K562 (cell line): ENCODE data around the gene ZNF335. TPM values are rescaled to one million over a fixed set of nuclear protein-coding genes. Genes with fewer than 3 reads are reported as not detected.
A peak's percentile ranks its signal among the peaks of the same experiment; 100 is the strongest.

Source experiments
- ASH1L ChIP-seq: fragments of 450-650 bp; IDR thresholded peaks from 2 replicates; pipeline ENCODE4 v1.6.1; 2018; ENCODE audit warnings: borderline replicate concordance, mild to moderate bottlenecking, low read depth; ENCODE audit not compliant: partially characterized antibody
- CHD1 ChIP-seq: fragments of 200-600 bp; sonication (generic); IDR thresholded peaks from one replicate; pipeline ENCODE4 v1.6.1; 2012; ENCODE audit warnings: mild to moderate bottlenecking, moderate library complexity, low read length, inconsistent platforms
- FOS ChIP-seq: IDR thresholded peaks from 3 replicates; pipeline ENCODE4 v1.6.1; 2011; ENCODE audit not compliant: insufficient read length; ENCODE audit errors: extremely low read depth
- FOSL1 ChIP-seq: fragments of 200-800 bp; sonication (Bioruptor generic); conservative IDR thresholded peaks from 2 replicates; pipeline ENCODE4 v1.6.1; 2016; ENCODE audit warnings: missing genetic modification characterization, missing compliant biosample characterization
- HCFC1 ChIP-seq: IDR thresholded peaks from 2 replicates; pipeline ENCODE4 v1.6.1; 2012; ENCODE audit warnings: low read depth, low read length, improper control_type of control experiment
- KLF13 ChIP-seq: fragments of 450-650 bp; IDR thresholded peaks from 2 replicates; pipeline ENCODE4 v1.6.1; 2016; ENCODE audit warnings: missing genetic modification characterization, low read depth, mild to moderate bottlenecking, missing compliant biosample characterization, moderate library complexity, borderline replicate concordance
- MEIS2 ChIP-seq: fragments of 450-650 bp; IDR thresholded peaks from 2 replicates; pipeline ENCODE4 v1.6.1; 2014; ENCODE audit warnings: mild to moderate bottlenecking; ENCODE audit not compliant: partially characterized antibody
- PTBP1 ChIP-seq: fragments of 200-400 bp; formaldehyde crosslinking; IDR thresholded peaks from 2 replicates; pipeline ENCODE4 v1.6.1; 2017; ENCODE audit warnings: low read depth, low read length
- ZNF282 ChIP-seq: sonication (generic); formaldehyde crosslinking; IDR thresholded peaks from 2 replicates; pipeline ENCODE4 v1.8.1; 2023; ENCODE audit warnings: missing genetic modification reagents
- ZNF589 ChIP-seq: fragments of 200-800 bp; sonication (Bioruptor generic); IDR thresholded peaks from 2 replicates; pipeline ENCODE4 v1.6.1; 2016; ENCODE audit warnings: low read depth, missing genetic modification characterization, missing compliant biosample characterization
- polyA plus RNA-seq, 8 experiments: library from polyadenylated mRNA; depleted of rRNA in 4 of 8; stranded (reverse) in 5 of 8; unstranded in 3 of 8; fragments of >200 nt; fragmentation: Nextera tagmentation in 2 of 8; fragmentation: Illumina TruSeq in 1 of 8; extraction: Ambion mirVana in 2 of 8; extraction: Trizol in 1 of 8; gene quantifications; 2 replicates each; pipeline versions ENCODE4 v1.2.1 to v1.2.3, GENCODE V29; 2011 to 2014; ENCODE audit warnings: inconsistent platforms in 1 of 8, missing spikeins in 1 of 8
- total RNA-seq, 7 experiments: library from RNA; depleted of rRNA in 6 of 7; stranded (reverse); fragments of >200 nt in 6 of 7; fragmentation: Illumina TruSeq in 2 of 7; extraction: Trizol in 2 of 7; gene quantifications; 2 replicates each; pipeline versions ENCODE4 v1.2.1 to v1.2.3, GENCODE V29; 2011 to 2021; ENCODE audit warnings: low replicate concordance in 1 of 7
- TF ChIP-seq, protein P1 (sequence below): fragments of 450-650 bp; IDR thresholded peaks from 2 replicates; pipeline ENCODE4 v1.6.1; 2016; ENCODE audit warnings: borderline replicate concordance
- TF ChIP-seq, protein P2 (sequence below): fragments of 250-450 bp; sonication (Bioruptor Pico); IDR thresholded peaks from 2 replicates; pipeline ENCODE4 v1.8.0; 2021; ENCODE audit warnings: mild to moderate bottlenecking, moderate library complexity
- TF ChIP-seq, protein P3 (sequence below), 2 experiments: IDR thresholded peaks; 2 replicates each; pipeline ENCODE4 v1.6.1; 2011; ENCODE audit warnings: borderline replicate concordance in 1 of 2, control low read depth in 1 of 2, low read depth in 1 of 2, low read length in 1 of 2, mild to moderate bottlenecking in 1 of 2, mixed read lengths in 1 of 2, moderate library complexity in 1 of 2; ENCODE audit not compliant: insufficient read depth in 1 of 2, insufficient read length in 1 of 2, poor library complexity in 1 of 2, severe bottlenecking in 1 of 2; ENCODE audit errors: extremely low read depth in 1 of 2
- TF ChIP-seq, protein P4 (sequence below), 3 experiments: IDR thresholded peaks in 2 of 3; conservative IDR thresholded peaks in 1 of 3; 2 replicates each; pipeline ENCODE4 v1.5.1; 2011 to 2012; ENCODE audit warnings: low read length in 3 of 3, mild to moderate bottlenecking in 3 of 3, control low read depth in 2 of 3, improper control_type of control experiment in 1 of 3, inconsistent platforms in 1 of 3, low read depth in 1 of 3, mixed read lengths in 1 of 3, moderate library complexity in 1 of 3; ENCODE audit not compliant: insufficient read depth in 2 of 3
- TF ChIP-seq, protein P5 (sequence below): sonication (generic); formaldehyde crosslinking; IDR thresholded peaks from 2 replicates; pipeline ENCODE4 v1.8.0; 2022; ENCODE audit warnings: mild to moderate bottlenecking, missing genetic modification reagents
- TF ChIP-seq, protein P6 (sequence below): fragments of 250-450 bp; sonication (Bioruptor Pico); IDR thresholded peaks from 2 replicates; pipeline ENCODE4 v1.5.0; 2021

Gene ZNF335
- total and polyA plus RNA-seq, 9 of the 15 experiments (the other 6 are each of a cell fraction or from before 2014, with no cell fraction given) = 0.39 to 16.0 (median 7.6) TPM

DNA sequence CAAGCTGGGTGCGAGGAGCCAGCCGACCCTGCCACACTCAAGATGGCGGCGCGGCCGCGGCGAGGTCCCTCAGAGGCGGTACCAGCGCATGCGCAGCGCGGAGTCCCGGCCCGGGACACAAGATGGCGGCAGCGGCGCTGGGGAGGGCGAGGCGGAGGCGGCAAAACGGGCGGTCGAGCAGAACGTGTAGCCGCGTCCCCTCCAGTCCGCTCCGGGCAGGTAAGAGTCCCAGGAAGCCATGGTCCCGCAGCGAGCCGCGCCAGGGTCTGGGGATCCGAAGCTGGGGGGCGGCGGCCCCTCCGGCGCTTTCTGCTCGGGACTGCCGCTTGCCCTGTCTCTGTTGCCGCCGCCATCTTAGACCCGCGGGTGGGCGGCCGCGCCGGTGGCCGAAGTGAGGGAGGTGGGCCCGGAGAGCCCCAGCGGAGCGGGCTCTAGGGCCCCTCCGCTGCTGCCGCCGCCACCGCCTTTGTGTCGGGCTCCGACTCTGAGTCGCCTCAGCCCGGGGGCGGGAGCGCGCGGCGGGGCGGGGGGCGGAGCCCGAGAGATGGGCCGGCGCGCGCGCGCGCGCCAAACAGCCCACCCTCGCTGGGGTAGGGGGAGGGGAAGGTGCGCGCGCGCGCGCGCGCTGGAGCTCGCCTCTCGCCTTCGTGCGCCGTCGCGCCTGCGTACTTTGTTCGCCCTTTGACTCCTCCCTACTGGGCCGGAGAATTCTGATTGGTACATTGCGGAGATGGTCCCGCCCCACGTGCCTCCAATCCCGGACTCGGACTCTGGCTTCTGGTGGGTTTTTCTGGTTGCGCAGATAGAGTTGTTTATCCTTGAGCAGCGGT is 37.2 kb downstream of the ZNF335 start, which contains the start of gene PCIF1 (continued):
- TF ChIP-seq, protein P1, sequence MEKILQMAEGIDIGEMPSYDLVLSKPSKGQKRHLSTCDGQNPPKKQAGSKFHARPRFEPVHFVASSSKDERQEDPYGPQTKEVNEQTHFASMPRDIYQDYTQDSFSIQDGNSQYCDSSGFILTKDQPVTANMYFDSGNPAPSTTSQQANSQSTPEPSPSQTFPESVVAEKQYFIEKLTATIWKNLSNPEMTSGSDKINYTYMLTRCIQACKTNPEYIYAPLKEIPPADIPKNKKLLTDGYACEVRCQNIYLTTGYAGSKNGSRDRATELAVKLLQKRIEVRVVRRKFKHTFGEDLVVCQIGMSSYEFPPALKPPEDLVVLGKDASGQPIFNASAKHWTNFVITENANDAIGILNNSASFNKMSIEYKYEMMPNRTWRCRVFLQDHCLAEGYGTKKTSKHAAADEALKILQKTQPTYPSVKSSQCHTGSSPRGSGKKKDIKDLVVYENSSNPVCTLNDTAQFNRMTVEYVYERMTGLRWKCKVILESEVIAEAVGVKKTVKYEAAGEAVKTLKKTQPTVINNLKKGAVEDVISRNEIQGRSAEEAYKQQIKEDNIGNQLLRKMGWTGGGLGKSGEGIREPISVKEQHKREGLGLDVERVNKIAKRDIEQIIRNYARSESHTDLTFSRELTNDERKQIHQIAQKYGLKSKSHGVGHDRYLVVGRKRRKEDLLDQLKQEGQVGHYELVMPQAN = peak; percentile 69
- TF ChIP-seq FOS (peak; percentile 62), FOSL1 (tag) (no peak), ASH1L (no peak), MEIS2 (peak; percentile 82), ZNF589 (CRISPR knock-in tag) (peak; percentile 90), HCFC1 (peak; percentile 95), PTBP1 (no peak), KLF13 (tag) (peak; percentile 68; the same call in 1 of the 2 replicates), CHD1 (peak; percentile 98), ZNF282 (CRISPR knock-in tag) (peak; percentile 57; the same call in 1 of the 2 replicates)
- TF ChIP-seq, protein P2, sequence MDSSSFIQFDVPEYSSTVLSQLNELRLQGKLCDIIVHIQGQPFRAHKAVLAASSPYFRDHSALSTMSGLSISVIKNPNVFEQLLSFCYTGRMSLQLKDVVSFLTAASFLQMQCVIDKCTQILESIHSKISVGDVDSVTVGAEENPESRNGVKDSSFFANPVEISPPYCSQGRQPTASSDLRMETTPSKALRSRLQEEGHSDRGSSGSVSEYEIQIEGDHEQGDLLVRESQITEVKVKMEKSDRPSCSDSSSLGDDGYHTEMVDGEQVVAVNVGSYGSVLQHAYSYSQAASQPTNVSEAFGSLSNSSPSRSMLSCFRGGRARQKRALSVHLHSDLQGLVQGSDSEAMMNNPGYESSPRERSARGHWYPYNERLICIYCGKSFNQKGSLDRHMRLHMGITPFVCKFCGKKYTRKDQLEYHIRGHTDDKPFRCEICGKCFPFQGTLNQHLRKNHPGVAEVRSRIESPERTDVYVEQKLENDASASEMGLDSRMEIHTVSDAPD (CRISPR knock-in tag) = no peak
- TF ChIP-seq, protein P3, sequence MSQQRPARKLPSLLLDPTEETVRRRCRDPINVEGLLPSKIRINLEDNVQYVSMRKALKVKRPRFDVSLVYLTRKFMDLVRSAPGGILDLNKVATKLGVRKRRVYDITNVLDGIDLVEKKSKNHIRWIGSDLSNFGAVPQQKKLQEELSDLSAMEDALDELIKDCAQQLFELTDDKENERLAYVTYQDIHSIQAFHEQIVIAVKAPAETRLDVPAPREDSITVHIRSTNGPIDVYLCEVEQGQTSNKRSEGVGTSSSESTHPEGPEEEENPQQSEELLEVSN (IDR thresholded peaks at IDR 0.05; ENCODE audit: borderline replicate concordance in 1 of 2, extremely low read depth in 1 of 2, insufficient read depth in 1 of 2, insufficient read length in 1 of 2, low read depth in 1 of 2, low read length in 1 of 2, poor library complexity in 1 of 2, severe bottlenecking in 1 of 2) = peak; percentile 50 to 58
- TF ChIP-seq, protein P4, sequence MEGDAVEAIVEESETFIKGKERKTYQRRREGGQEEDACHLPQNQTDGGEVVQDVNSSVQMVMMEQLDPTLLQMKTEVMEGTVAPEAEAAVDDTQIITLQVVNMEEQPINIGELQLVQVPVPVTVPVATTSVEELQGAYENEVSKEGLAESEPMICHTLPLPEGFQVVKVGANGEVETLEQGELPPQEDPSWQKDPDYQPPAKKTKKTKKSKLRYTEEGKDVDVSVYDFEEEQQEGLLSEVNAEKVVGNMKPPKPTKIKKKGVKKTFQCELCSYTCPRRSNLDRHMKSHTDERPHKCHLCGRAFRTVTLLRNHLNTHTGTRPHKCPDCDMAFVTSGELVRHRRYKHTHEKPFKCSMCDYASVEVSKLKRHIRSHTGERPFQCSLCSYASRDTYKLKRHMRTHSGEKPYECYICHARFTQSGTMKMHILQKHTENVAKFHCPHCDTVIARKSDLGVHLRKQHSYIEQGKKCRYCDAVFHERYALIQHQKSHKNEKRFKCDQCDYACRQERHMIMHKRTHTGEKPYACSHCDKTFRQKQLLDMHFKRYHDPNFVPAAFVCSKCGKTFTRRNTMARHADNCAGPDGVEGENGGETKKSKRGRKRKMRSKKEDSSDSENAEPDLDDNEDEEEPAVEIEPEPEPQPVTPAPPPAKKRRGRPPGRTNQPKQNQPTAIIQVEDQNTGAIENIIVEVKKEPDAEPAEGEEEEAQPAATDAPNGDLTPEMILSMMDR (IDR thresholded peaks at IDR 0.05 in 2 of 3, conservative IDR thresholded peaks at IDR 0.05 in 1 of 3; ENCODE audit: insufficient read depth in 2 of 3, low read depth in 1 of 3, low read length in 3 of 3) = peak in 1 of 3 experiments; percentile 25; a peak in 1 of 6 replicates
- TF ChIP-seq, protein P5, sequence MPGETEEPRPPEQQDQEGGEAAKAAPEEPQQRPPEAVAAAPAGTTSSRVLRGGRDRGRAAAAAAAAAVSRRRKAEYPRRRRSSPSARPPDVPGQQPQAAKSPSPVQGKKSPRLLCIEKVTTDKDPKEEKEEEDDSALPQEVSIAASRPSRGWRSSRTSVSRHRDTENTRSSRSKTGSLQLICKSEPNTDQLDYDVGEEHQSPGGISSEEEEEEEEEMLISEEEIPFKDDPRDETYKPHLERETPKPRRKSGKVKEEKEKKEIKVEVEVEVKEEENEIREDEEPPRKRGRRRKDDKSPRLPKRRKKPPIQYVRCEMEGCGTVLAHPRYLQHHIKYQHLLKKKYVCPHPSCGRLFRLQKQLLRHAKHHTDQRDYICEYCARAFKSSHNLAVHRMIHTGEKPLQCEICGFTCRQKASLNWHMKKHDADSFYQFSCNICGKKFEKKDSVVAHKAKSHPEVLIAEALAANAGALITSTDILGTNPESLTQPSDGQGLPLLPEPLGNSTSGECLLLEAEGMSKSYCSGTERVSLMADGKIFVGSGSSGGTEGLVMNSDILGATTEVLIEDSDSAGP = no peak
- TF ChIP-seq, protein P6, sequence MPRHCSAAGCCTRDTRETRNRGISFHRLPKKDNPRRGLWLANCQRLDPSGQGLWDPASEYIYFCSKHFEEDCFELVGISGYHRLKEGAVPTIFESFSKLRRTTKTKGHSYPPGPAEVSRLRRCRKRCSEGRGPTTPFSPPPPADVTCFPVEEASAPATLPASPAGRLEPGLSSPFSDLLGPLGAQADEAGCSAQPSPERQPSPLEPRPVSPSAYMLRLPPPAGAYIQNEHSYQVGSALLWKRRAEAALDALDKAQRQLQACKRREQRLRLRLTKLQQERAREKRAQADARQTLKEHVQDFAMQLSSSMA (CRISPR knock-in tag) = peak; percentile 100
